Neural progenitor cell (in vitro differentiated cells): ENCODE data around the gene ISX. TPM values are rescaled to one million over a fixed set of nuclear protein-coding genes. Genes with fewer than 3 reads are reported as not detected.

ENCODE experiments used
- DNase-seq: peaks from one replicate; pipeline ENCODE4 v3.0.0-alpha.2; 2016; ENCODE audit warnings: low spot score
- H2AFZ ChIP-seq: fragments of 200-600 bp; sonication (generic); replicated peaks from 2 replicates; pipeline ENCODE4 v1.6.1; 2016; ENCODE audit warnings: antibody characterized with exemption
- H3F3A ChIP-seq: fragments of 200-600 bp; sonication (generic); 2 replicates; pipeline ENCODE4 v1.6.1; 2016; ENCODE audit warnings: antibody characterized with exemption, low read depth
- H3K27ac ChIP-seq: fragments of 200-600 bp; sonication (generic); 2 replicates; pipeline ENCODE4 v1.5.1; 2016; ENCODE audit warnings: mild to moderate bottlenecking
- H3K27me3 ChIP-seq: fragments of 200-600 bp; sonication (generic); 2 replicates; pipeline ENCODE4 v1.6.1; 2016; ENCODE audit warnings: mild to moderate bottlenecking, moderate library complexity
- H3K36me3 ChIP-seq: fragments of 200-600 bp; sonication (generic); 2 replicates; pipeline ENCODE4 v1.5.1; 2016
- H3K4me1 ChIP-seq: fragments of 200-600 bp; sonication (generic); 2 replicates; pipeline ENCODE4 v1.6.1; 2016; ENCODE audit warnings: mixed run types
- H3K4me2 ChIP-seq: fragments of 200-600 bp; sonication (generic); 2 replicates; pipeline ENCODE4 v1.6.1; 2016
- H3K4me3 ChIP-seq: fragments of 200-600 bp; sonication (generic); 2 replicates; pipeline ENCODE4 v1.5.1; 2016
- H3K79me2 ChIP-seq: fragments of 200-600 bp; sonication (generic); 2 replicates; pipeline ENCODE4 v1.6.1; 2016; ENCODE audit warnings: low read depth
- H3K9ac ChIP-seq: fragments of 200-600 bp; sonication (generic); 2 replicates; pipeline ENCODE4 v1.6.1; 2016
- H3K9me3 ChIP-seq: fragments of 200-600 bp; sonication (generic); 2 replicates; pipeline ENCODE4 v1.5.1; 2016; ENCODE audit warnings: low read depth
- H4K20me1 ChIP-seq: fragments of 200-600 bp; sonication (generic); 2 replicates; pipeline ENCODE4 v1.6.1; 2016; ENCODE audit warnings: low read depth
- H3K27ac Mint-ChIP-seq: 3 replicates; pipeline ENCODE4 v1.8.0; 2021; ENCODE audit warnings: mixed read lengths
- H3K27me3 Mint-ChIP-seq: 2 replicates; pipeline ENCODE4 v1.8.0; 2022; ENCODE audit warnings: low read depth, mild to moderate bottlenecking, inconsistent platforms, moderate library complexity, mixed read lengths; ENCODE audit not compliant: insufficient read depth
- H3K36me3 Mint-ChIP-seq: 3 replicates; pipeline ENCODE4 v1.8.0; 2021; ENCODE audit warnings: mixed read lengths
- H3K4me1 Mint-ChIP-seq: 3 replicates; pipeline ENCODE4 v1.8.0; 2021; ENCODE audit warnings: mixed read lengths
- H3K4me3 Mint-ChIP-seq: 3 replicates; pipeline ENCODE4 v1.8.0; 2021; ENCODE audit warnings: mild to moderate bottlenecking, moderate library complexity, mixed read lengths
- H3K9me3 Mint-ChIP-seq: 3 replicates; pipeline ENCODE4 v1.8.0; 2020; ENCODE audit warnings: mixed read lengths
- CTCF ChIP-seq: fragments of 200-600 bp; sonication (generic); IDR thresholded peaks from 2 replicates; pipeline ENCODE4 v1.5.1; 2017; ENCODE audit warnings: antibody characterized with exemption, mild to moderate bottlenecking
- EZH2 ChIP-seq: fragments of 200-600 bp; sonication (generic); IDR thresholded peaks from 2 replicates; pipeline ENCODE4 v1.6.1; 2017; ENCODE audit warnings: antibody characterized with exemption, mild to moderate bottlenecking, moderate library complexity
- EZH2phosphoT487 ChIP-seq: fragments of 200-600 bp; sonication (generic); IDR thresholded peaks from 2 replicates; pipeline ENCODE4 v1.6.1; 2017; ENCODE audit warnings: antibody characterized with exemption
- total RNA-seq: library from RNA; depleted of rRNA; stranded (reverse); fragments of >200 nt; gene quantifications from 2 replicates; pipeline ENCODE4 v1.2.3, GENCODE V29; 2015; ENCODE audit warnings: low replicate concordance

The ISX gene
- total RNA-seq, 1 donor from 2014 or later: not detected

GRCh38 chr22:35116269-35116668, 50.3 kb downstream of the ISX start:
- Mint-ChIP-seq H3K4me3 (no peak overlapping the region), H3K4me1 (peaks cover 8% of the 10 kb centered on the region), H3K27ac (no peak overlapping the region), H3K36me3 (no peaks in the 10 kb centered on the region), H3K27me3 (peaks cover 8% of the 10 kb centered on the region), H3K9me3 (no peaks in the 10 kb centered on the region)
- Histone ChIP-seq H3K9ac (no peak overlapping the region), H3K36me3 (no peaks in the 10 kb centered on the region), H3K79me2 (no peaks in the 10 kb centered on the region), H3K27ac (no peak overlapping the region), H3K9me3 (no peaks in the 10 kb centered on the region), H4K20me1 (no peaks in the 10 kb centered on the region), H3F3A (no peaks in the 10 kb centered on the region), H3K27me3 (no peaks in the 10 kb centered on the region), H3K4me3 (no peak overlapping the region), H3K4me2 (no peak overlapping the region), H3K4me1 (no peaks in the 10 kb centered on the region), H2AFZ (no peak overlapping the region)
- no peak for DNase-seq
- TF ChIP-seq CTCF (no peak), EZH2phosphoT487 (no peak), EZH2 (no peak)

- Mint-ChIP-seq H3K27ac (no peak overlapping the region), H3K27me3 (peaks cover 8% of the 10 kb centered on the region), H3K4me1 (peaks cover 8% of the 10 kb centered on the region), H3K4me3 (no peak overlapping the region), H3K36me3 (no peaks in the 10 kb centered on the region), H3K9me3 (no peaks in the 10 kb centered on the region)
- H3K4me3 ChIP-seq: no peak overlapping the region
- TF ChIP-seq EZH2phosphoT487 (no peak), CTCF (peak; percentile 4)
- no peaks in the 10 kb centered on the region for H3K79me2 ChIP-seq
- no peak overlapping the region for H3K4me2 ChIP-seq
- H3K27ac ChIP-seq: no peak overlapping the region
- H2AFZ ChIP-seq: no peak overlapping the region
- no peaks in the 10 kb centered on the region for H4K20me1 ChIP-seq
- H3K9me3 ChIP-seq: no peaks in the 10 kb centered on the region
- no peak for DNase-seq
- H3K9ac ChIP-seq: no peak overlapping the region
- no peaks in the 10 kb centered on the region for H3K36me3 ChIP-seq
- H3K4me1 ChIP-seq: no peaks in the 10 kb centered on the region
- no peaks in the 10 kb centered on the region for H3F3A ChIP-seq
- H3K27me3 ChIP-seq: no peaks in the 10 kb centered on the region
Measured at GRCh38 chr22:35116817-35117216, 50.9 kb downstream of the ISX start.

- DNase-seq: no peak
- no peaks in the 10 kb centered on the region for H3K27me3 ChIP-seq
- H3K9ac ChIP-seq: no peak overlapping the region
- Mint-ChIP-seq H3K4me1 (peaks cover 7% of the 10 kb centered on the region), H3K27ac (no peak overlapping the region), H3K36me3 (no peaks in the 10 kb centered on the region), H3K9me3 (no peaks in the 10 kb centered on the region), H3K27me3 (peaks cover 8% of the 10 kb centered on the region), H3K4me3 (no peak overlapping the region)
- no peaks in the 10 kb centered on the region for H4K20me1 ChIP-seq
- H3K27ac ChIP-seq: no peak overlapping the region
- H3F3A ChIP-seq: no peaks in the 10 kb centered on the region
- TF ChIP-seq EZH2phosphoT487 (no peak), CTCF (no peak), EZH2 (no peak)
- H3K36me3 ChIP-seq: no peaks in the 10 kb centered on the region
- H3K4me2 ChIP-seq: no peak overlapping the region
- H2AFZ ChIP-seq: no peak overlapping the region
- H3K4me3 ChIP-seq: no peak overlapping the region
- H3K4me1 ChIP-seq: no peaks in the 10 kb centered on the region
- H3K9me3 ChIP-seq: no peaks in the 10 kb centered on the region
- H3K79me2 ChIP-seq: no peaks in the 10 kb centered on the region
Measured at GRCh38 chr22:35119494-35119893, 53.5 kb downstream of the ISX start.
